Transverse colon (tissue), 4 donors: Measurements from ENCODE around the gene OR2Z1.

Source experiments
- EP300 ChIP-seq: sonication (generic); formaldehyde crosslinking; IDR thresholded peaks from one replicate; pipeline ENCODE4 v1.6.1; 2017; ENCODE audit warnings: antibody characterized with exemption, low read depth
- POLR2AphosphoS5 ChIP-seq, 3 donors: sonication (generic); formaldehyde crosslinking; IDR thresholded peaks; one replicate each; pipeline ENCODE4 v1.6.1; 2016; ENCODE audit warnings: antibody characterized with exemption in 3 of 3
- TF ChIP-seq, protein P1 (sequence below), 5 experiments: fragments of 200-600 bp in 3 of 5; fragments of 450-650 bp in 2 of 5; sonication (generic) in 3 of 5; IDR thresholded peaks; 1 replicate in 2 of 5; 2 replicates in 3 of 5; pipeline ENCODE4 v1.5.1; 2016 to 2017; ENCODE audit warnings: antibody characterized with exemption in 5 of 5, inconsistent platforms in 3 of 5, mild to moderate bottlenecking in 2 of 5, moderate library complexity in 1 of 5

DNA sequence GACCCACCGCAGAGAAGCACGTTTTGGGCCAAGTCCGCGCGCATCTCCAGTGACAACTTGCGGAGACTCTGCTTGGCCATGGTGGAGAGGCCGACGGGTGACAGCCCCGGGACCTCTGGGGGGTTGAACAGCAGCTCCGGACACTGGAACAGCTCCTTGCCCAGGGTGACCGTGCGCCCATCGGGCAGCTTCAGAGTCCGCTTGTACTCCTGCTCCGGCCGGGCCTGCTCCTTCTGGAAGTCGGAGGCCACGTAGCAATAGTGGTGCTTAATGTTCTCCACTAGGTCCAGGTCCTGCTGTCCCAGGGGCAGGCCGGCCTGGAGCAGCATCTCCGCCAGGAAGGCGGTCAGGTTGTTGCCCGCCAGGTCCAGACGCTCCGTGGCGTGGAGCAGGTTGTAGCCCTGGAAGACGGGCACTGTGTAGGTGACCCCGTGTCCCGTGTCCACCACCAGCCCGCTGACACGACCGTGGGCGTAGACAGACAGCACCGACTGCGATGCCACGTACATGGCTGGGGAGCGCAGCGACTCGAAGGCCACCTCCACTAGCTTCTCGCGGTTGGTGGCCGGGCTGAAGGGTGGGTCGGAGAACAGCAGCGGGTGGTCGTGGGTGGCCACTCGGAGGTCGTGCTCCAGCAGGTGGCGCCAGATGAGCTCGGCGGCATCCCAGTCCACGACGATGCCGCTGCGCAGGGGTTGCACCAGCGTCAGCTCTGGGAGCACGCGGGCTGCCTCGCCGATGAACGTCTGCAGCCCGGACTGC, 23.6 kb upstream of the OR2Z1 start:
- TF ChIP-seq, protein P1, sequence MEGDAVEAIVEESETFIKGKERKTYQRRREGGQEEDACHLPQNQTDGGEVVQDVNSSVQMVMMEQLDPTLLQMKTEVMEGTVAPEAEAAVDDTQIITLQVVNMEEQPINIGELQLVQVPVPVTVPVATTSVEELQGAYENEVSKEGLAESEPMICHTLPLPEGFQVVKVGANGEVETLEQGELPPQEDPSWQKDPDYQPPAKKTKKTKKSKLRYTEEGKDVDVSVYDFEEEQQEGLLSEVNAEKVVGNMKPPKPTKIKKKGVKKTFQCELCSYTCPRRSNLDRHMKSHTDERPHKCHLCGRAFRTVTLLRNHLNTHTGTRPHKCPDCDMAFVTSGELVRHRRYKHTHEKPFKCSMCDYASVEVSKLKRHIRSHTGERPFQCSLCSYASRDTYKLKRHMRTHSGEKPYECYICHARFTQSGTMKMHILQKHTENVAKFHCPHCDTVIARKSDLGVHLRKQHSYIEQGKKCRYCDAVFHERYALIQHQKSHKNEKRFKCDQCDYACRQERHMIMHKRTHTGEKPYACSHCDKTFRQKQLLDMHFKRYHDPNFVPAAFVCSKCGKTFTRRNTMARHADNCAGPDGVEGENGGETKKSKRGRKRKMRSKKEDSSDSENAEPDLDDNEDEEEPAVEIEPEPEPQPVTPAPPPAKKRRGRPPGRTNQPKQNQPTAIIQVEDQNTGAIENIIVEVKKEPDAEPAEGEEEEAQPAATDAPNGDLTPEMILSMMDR (IDR thresholded peaks at IDR 0.05), result no peak
- TF ChIP-seq EP300 (no peak), POLR2AphosphoS5 (IDR thresholded peaks at IDR 0.05) (no peak)
